HG03108 (cell line): ENCODE measurements around the gene TTC39C.
A peak's percentile ranks its signal among the peaks of the same experiment; 100 is the strongest.
"Not testable (repeated sequence)": the region's sequence is repeated elsewhere in the genome, so short reads cannot be mapped to it uniquely, and the experiment has no call there.

Source experiments
- ATAC-seq: cut with Tn5 transposase; IDR thresholded peaks from one replicate; pipeline ENCODE4 v1.9.1; 2021; ENCODE audit warnings: moderate library complexity; ENCODE audit not compliant: unreplicated experiment

The TTC39C gene

DNA sequence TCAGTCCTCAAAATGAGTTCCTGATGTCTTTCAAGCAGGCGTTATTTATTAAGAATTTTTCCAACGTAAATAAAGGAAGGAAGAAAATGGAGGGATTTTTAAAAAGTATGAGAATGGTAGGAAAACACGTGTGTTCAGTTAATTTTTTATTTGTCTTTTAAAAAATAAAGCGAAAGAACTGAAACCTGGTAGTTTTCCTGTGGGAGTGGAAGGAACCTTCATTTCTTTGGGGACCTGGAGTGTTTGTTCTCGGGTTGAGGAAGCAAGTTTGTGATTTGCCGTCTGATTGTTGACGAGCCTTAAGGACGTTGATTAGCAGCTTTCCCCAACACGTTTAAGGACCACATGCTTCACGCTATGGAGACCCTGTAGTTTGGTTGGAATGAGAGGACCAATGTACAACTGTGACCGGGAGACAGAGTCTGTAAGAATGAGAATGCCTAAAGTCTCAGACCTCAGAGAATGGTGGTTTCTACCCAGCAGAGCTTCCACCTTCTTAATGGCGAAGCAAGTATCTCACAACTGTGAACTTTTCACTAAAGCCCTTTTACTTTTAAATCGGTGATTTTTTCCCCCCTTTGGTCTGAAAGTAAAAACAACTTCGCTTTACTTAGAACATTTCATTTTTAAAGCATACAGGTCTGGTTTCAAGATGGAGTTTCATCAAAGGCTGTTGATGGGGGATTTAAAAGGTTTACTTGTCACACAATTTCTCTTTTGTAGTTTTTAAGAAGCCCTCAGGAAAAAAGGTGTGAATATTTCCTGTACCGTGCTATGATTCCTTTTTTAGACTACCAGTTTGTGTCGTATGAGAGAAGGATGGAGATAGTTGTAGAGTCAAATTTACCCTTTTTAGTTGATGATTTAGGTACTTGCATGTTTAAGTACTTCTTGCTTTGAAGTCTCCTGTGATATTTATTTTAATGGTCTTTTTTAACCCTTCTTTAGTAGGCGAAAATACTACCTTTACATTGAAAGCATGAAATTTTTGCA lies 1.4 kb downstream of the TTC39C start:
- ATAC-seq, result no peak

DNA sequence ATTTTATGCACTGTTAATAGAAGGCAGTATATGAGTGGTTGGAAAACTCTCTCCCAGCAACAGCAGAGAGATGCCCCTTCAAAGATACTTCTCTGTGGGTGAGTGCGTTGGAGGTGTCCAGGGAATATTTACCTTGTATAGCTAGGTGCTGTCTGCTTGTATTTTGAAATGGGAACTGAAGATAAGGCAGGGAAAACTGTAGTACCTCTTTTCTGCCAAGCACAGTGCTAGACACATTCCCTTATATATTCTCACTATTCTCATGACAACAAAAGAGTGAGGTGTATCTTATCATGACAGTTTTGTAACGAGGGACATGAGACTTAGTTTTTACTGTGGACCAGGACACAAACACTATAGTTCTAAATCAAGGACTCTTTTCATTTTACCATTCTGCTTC lies 2.1 kb downstream of the TTC39C start:
- ATAC-seq, result no peak

DNA sequence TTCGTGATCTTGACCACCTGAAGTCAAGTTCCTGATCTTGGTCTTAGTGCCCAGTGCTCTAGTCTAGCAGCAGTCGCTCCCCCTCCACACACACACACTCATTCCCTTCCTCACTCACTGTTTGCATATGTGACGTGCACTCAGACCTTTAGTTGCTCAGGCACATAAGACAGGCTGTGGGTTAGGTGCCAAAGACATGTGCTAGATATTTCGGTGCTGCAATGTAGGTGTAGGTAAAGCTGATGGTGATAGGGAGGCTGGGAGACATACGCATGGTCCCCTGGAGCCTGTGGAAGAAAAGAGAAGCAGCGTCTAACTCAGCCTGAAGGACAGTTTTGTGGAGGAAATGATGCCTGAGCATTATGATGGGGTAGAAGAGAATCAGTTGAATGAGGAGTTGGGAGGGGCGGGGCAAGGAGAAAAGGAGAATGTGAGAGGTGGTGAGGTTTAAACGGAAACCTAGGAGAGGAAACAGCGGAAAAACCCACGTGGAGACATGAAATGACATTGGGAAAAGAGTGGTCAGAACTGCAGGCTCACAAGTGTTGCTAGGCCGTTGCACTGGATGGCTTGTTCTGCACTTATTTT lies 3.8 kb downstream of the TTC39C start:
- ATAC-seq, result no peak

DNA sequence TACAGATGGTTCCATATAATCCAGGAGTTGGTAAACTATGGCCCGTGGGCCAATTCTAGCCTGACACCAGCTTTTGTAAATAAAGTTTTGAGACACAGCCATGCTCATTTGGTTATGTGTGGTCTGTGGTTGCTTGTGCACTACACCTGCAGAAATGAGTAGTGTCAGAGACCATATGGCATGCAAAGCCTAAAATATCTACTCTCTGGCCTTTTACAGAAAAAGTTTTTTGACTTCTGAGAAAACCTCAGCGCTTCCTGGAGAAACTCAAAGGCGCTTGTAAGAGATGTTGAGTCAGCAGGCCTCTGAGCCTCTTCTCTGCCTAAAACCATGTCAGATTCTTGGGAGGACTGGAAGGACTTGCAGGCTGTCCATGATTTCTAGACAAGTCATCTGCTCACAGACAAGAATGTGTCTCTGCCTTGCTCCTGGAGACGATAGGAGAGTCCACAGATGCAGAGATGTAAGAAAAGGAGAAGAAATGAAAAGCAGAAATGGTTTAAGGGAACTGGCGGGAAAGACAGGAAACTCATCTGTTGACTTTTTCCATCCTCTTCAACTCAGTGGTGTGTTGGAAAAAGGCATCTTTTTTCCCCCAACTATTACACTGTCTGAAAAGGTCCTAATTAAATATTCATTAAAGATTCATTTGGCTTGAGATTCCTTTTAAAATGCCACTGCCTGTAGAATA lies 5.2 kb downstream of the TTC39C start:
- peak; percentile 78 for ATAC-seq

DNA sequence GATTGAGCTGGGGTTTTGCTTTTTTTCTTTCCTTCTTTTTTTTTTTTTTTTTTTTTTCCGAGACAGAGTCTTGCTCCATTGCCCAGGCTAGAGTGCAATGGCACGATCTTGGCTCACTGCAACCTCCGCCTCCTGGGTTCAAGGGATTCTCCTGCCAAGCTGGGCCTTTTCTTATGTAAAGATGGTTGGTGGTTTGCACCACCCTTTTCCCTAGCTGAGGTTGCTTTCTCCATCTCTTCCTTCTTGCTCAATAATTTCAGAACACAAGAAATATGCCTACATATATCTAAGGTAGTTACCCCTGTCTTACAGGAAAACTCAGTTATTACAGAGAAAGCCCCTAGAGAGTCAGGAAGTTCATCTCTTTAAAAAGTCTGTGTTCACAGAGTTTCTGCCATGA lies 7.0 kb downstream of the TTC39C start:
- no peak for ATAC-seq

DNA sequence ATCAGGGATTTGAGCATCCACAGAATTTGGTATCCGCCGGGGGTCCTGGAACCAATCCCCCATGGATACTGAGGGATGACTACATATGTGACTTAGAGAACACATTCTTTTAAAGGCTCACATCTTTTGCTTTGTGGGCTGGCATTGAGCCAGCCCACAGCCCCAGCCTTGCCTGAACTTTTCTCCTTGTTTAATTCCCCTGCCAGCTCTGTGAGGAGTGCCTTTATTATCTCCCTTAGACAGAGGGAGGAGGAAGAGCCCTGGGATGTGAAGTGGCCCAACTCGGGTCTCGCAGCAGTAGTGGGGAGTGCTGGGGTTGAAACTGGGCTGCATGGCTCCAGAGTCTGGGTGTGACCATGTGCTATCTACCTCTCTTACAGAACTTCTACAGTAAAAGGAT lies 7.6 kb downstream of the TTC39C start:
- ATAC-seq, result no peak

DNA sequence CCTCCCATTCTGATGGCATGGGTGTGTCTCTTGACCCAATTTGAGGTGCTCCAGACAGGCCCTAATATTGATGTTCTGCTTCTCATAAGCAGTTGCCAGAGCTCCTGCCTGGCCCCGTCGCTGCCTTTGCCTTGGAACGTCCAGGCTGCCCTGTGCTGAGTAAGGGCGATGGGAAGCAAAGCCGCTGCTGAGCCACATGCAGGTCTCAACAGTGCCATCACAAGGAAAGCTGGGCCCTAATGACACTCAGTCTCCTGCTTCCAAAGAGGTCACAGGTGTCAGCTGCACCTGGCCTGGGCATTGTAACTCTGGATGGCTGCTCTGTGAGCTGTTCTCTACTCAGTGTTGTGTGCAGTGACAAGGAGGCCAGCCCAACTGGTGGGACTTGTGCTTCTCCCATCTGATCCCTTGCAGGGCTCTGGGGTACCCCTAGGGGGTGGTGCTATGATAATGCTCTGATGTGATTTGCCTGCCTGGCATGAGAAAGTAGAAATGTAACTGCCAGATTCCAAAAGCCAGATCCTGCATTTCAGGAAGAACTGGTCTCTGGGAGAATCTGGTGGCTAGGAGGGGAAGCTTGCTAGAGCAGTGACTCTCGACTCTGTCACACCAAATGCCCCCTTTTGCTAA lies 8.7 kb downstream of the TTC39C start:
- ATAC-seq, result no peak

DNA sequence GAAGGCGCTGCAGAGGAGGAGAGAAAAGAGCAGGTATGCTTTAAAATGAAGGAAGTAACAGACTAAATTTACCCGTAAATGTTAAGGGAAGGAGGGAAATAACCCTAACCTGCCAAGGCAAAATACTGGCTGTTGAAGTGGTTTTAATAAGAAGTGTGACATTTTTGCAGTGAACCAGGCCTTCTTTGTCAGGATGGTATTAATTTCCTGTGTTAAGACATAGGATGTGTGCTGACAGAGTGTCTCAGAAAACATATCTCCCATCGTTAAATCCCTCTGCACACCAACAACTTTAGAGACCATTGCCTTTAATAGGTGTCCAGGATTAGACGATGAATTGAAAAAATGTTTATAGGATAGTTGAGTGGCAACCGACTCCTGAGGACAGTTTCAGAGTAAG lies 9.9 kb downstream of the TTC39C start:
- no peak for ATAC-seq

DNA sequence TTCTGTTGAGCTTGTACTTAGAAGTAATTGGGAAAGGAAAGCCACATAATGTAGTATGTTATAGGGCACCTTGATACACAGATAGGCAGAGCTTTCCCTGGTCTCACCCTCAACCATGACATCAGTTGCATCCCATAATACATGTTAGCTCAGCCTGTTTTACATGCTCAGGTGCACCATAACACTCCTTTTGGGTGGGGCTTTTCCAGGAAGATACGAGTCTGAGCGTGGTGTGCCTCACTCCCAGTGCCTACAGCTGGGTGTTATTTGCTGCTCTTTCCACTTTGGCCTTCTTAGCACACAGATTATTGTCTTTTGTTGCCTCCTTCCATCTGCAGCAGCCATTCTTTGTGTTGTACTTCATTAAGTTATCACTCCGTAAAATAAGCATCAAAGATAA lies 11.9 kb downstream of the TTC39C start:
- ATAC-seq, result no peak

DNA sequence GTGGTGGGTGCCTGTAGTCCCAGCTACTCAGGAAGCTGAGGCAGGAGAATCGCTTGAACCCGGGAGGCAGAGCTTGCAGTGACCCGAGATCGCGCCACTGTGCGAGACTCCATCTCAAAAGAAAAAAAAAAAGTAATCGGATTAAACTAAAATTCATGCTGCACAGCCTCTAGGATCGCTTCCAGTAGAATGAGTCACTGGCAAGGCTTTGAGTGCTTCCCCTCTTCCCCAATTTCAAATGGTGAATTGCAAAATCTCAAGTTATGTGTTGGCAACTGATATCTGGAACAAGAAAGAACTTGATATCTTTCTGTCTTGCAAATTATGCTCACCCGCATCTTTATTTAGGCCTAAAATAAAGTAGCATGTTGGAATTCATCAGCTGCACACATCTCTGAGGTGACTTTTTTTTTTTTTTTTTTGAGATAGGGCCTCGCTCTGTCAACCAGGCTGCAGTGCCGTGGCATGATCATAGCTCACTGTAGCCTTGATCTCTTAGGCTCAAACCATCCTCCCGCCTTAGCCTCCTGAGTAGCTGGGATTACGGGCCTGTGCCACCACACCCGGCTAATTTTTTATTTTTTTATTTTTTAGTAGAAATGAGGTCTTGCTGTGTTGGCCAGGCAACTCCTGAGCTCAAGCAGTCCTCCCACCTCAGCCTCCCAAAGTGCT lies 12.7 kb downstream of the TTC39C start:
- no peak for ATAC-seq

DNA sequence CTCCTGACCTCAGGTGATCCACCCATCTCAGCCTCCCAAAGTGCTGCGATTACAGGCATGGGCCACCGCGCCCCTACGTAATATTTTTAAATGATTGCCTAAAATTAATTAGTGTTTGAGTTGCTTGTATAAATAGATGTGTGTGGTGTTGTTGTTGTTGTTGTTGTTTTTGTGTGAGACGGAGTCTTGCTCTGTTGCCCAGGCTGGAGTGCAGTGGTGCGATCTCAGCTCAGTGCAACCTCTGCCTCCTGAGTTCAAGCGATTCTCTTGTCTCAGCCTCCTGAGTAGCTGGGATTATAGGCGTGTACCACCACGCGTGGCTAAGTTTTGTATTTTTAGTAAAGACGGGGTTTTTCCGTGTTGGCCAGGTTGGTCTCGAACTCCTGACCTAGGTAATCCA lies 14.4 kb downstream of the TTC39C start:
- ATAC-seq, result not testable (repeated sequence)

DNA sequence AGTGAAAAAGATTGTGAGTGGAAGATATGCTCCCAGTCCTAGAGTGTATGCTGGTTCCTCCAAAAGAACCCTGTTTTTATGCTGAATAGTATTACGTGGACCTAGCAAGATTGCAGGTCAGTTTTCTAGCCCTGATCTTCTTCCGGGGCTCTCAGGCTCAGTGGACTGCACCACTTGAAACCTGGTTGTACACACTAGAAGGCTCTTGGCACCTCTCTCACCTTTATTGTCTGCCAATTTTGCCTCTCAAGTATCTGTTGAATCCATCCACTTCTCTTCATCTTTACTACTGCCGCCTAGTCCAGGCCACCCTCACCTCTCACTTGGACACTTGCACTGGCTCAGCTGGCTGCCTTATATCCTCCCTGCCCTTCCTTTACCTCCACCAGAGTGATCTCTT lies 16.8 kb downstream of the TTC39C start:
- ATAC-seq, result no peak

DNA sequence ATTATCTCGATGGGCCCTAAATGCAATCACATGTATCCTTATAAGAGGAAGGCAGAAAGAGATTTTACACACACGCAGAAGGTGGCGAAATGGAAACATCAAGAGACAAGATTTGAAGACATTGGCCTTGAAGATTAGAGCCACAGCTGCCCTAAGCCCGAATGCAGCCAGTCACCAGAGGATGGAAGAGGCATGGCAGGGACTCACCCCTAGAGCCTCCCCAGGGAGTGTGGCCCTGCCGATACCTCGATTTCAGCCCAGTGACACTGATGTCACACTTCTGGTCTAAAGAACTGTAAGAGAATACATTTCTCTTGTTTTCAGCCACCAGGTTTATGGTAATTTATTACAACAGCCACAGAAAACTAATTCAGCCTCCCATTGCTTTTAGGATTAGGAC lies 17.4 kb downstream of the TTC39C start:
- peak; percentile 98 for ATAC-seq

DNA sequence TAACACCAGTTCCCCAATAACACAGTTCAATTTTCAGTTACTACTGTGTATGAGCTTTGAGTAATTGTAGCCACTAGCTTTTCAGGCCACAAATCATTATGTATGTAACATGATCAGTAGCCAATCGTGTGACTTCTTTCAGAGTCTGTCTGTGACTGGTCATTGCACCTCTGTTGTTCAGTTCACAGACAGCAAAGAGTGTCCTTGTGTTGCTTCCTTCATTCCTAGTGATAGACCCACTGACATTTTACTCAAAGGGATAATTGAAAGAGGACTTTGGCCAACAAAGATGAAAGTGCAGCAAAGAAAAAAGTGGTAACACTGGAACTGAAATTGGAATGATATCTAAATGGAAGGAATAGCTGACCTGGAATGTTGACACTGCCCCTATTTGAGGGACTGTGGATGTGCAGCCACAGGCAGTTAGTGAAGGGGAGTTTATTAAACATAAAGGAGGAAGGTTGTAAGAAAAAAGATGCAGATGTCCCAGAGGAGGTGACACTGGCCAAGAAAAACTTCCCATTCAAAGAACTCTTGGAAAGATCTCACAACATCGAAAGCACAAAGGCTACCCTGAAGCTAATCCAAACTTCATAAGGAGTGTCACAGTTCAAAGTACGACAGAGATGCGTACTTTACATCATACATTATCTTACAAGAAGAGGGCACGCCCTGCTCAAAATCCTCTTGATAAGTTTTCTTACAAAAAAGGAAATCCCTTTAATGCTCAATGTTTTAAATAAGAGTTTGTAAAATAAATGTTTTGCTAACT lies 19.3 kb downstream of the TTC39C start:
- ATAC-seq, result no peak

DNA sequence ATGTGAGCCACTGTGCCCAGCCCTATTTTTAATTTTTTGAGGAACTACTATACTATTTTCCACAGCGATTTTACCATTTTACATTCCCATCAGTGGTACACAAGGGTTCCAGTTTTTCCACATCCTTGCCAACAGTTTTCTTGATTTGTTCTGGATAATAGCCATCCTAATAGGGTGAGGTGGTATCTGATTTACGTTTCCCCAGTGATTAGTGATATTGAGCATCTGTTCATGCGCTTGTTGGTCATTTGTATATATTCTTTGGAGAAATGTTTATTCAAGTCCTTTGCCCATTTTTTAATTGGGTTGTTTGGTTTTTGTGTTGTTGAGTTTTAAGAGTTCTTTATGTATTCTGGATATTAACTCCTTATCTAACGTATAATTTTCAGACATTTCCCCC lies 20.8 kb downstream of the TTC39C start:
- no peak for ATAC-seq

DNA sequence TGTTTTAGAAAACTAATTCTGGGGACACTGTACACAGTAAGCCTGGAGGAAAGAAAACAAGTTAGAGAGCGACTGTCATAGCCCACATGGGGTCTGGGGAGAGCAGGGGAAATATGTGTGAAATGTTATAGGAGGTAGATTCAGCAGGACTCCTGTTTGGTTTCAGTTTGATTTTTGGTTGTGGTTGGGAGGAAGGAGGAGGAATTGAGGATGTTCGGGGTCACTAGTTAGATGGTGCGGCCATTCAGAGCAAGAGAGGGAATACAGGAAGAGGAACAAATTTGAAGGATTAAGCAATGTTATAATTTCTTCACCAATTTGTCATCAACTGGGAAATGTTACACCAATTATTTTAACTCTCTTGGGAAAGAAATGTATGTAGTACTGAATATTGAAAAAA lies 25.1 kb downstream of the TTC39C start:
- ATAC-seq, result no peak

DNA sequence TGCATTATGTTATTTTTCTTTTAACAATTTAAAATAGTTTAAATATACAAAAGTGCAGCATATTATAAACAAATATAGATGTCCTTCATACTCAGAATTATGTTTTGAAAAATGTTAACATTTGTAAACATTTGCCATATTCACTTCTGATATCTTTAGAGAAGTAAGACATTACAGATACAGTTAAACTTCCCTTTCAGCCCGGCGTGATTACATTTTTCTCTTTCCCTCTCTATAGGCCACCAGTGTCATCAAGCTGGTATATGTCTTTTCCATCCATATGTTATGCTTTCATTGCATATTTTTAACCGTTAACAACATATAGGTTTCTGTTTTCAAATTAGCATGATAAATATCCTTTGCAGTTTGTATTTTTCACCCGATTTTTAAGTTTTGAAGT lies 27.1 kb downstream of the TTC39C start:
- no peak for ATAC-seq

DNA sequence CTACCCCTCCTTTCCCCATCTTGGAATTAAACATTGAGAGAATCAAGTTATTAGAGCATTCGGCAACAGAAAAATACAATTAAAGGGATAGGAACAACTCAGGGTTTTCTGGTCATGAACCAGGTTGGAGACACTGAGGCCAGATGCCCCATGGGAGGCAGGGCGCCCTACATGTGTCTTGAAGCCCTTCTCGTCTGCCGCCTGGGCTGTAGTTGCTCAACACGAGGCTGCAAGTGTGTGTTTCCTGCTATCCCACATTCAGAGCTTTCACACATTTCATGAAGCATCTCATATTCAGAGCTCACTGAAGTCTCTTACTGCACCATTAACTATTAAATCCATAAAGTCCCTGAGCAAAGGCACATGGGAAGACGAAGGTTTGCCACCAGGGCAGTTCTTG lies 28.8 kb downstream of the TTC39C start:
- no peak for ATAC-seq

DNA sequence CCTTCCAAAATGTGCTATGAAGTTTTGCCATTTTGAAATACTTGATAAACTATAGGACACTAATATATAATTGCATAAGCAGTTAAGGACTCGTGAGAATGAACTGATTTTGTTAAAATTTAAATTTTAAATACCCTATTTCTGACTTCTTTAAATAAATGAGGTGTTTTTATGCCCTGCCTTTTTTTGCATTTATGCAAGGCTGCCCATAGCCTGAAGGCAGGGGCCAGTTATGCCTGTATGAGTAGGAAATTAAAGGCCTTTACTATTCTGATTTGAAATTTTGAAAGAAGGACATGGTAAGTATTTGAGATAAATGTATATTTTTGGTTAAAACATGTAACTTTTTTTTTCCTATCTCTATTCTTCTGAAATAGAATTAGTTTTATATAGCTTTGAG lies 33.7 kb downstream of the TTC39C start:
- no peak for ATAC-seq

DNA sequence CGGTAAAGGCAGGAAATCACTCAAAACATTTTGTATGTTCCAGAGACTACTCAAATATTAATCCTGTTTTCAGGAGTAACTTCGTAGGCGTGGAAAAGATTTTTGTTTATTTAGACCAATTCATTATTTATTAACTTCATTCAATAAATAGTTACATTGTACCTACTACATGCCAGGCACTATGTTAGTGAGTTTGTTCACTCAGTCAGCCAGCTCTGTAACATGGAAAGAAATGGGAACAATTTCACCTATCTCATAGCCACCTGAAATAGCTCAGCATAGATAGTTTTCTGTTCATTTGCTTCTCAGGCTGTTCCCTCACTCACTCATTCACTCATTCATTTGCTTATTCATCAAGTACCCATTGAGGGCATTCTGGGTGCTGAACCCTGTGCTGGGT lies 34.6 kb downstream of the TTC39C start:
- no peak for ATAC-seq
